ENCODE data around the gene PAK4. TPM values are rescaled to one million over a fixed set of nuclear protein-coding genes. Genes with fewer than 3 reads are reported as not detected.

Gene PAK4
- total and polyA plus RNA-seq, 10 of the 15 experiments (the other 5 are each of a cell fraction or from before 2014, with no cell fraction given): 0.08 to 19.3 (median 5.9) TPM

GRCh38 chr19:39145180-39145953, 19.8 kb downstream of the PAK4 start:
- DNase-seq (ENCODE audit: low read depth, low spot score) (no peak), ATAC-seq (no peak), FAIRE-seq (no peak)
- 58% methylated on average over 24 of the region's 26 CpGs for WGBS (ENCODE audit: insufficient coverage, insufficient replicate concordance, low lambda C conversion rate, missing lambda C conversion rate)
- H3K9me3 ChIP-seq (replicated peaks; ENCODE audit: control insufficient read depth, insufficient read depth, low read length): no peaks in the 10 kb centered on the region
- CTCF ChIA-PET: interaction anchor here (2.1 kb wide), 1 partner anchor 23 kb away, joined by 8 read pairs; no protein-coding TSS in a partner anchor
- H3K4me2 ChIP-seq (ENCODE audit: control insufficient read depth, insufficient read depth): no peak overlapping the region
- SMC1A ChIA-PET (ENCODE audit: uncharacterized antibody, unreplicated experiment): interaction anchor here (1.1 kb wide), 1 partner anchor 12 kb away, joined by 4 read pairs; no protein-coding TSS in a partner anchor
- no peaks in the 10 kb centered on the region for H4K20me1 ChIP-seq (ENCODE audit: control insufficient read depth, insufficient read depth)
- H3K36me3 ChIP-seq (ENCODE audit: control insufficient read depth in 2 of 2, insufficient read depth in 2 of 2, low read length in 1 of 2): peaks cover 0 to 4% of the 10 kb centered on the region in 2 experiments; a peak in 2 of 4 replicates
- no peak overlapping the region for H3K9ac ChIP-seq (ENCODE audit: control insufficient read depth, insufficient read depth, low read length)
- in situ Hi-C loops (cut with MboI) (no loop called here), intact Hi-C loops (cut with micrococcal nuclease; ENCODE audit: unreplicated experiment) (no loop called here)
- no peaks in the 10 kb centered on the region for H3K79me2 ChIP-seq (ENCODE audit: control insufficient read depth, insufficient read depth, low read length)
- no peak overlapping the region for H3K27ac ChIP-seq (ENCODE audit: control insufficient read depth, insufficient read depth)
- no peaks in the 10 kb centered on the region for H3K27me3 ChIP-seq (replicated peaks in 1 of 2; ENCODE audit: control insufficient read depth in 2 of 2, insufficient read depth in 2 of 2, low read length in 1 of 2)
- H2AFZ ChIP-seq (ENCODE audit: control insufficient read depth, low read depth, low read length): no peak overlapping the region
- no peak for TF ChIP-seq SKIL (IDR thresholded peaks at IDR 0.05; ENCODE audit: low read depth, poor library complexity, severe bottlenecking)
- TF ChIP-seq SP1 (IDR thresholded peaks at IDR 0.05; ENCODE audit: low read depth, low read length): no peak
- H3K4me3 ChIP-seq: no peak overlapping the region
- H3K4me1 ChIP-seq (ENCODE audit: control insufficient read depth, insufficient read depth, low read length): 0 out of 2 replicates have a peak, but pooled peaks cover 4% of the 10 kb centered on the region
- RAD21 ChIA-PET (ENCODE audit: unreplicated experiment): no interaction called here
- BruUV-seq (replicated peaks): no TSS peak
- POLR2A ChIA-PET: no interaction called here

GRCh38 chr19:39146091-39146490, 20.5 kb downstream of the PAK4 start:
- H3K4me2 ChIP-seq (ENCODE audit: control insufficient read depth, insufficient read depth): no peak overlapping the region
- ChIA-PET POLR2A (no interaction called here), SMC1A (ENCODE audit: uncharacterized antibody, unreplicated experiment) (interaction anchor here (0.6 kb wide), 1 partner anchor 72 kb away, joined by 3 read pairs; no protein-coding TSS in a partner anchor), CTCF (interaction anchor here (2.1 kb wide), 1 partner anchor 24 kb away, joined by 8 read pairs; no protein-coding TSS in a partner anchor), RAD21 (ENCODE audit: unreplicated experiment) (no interaction called here)
- ATAC-seq (no peak), FAIRE-seq (no peak), DNase-seq (ENCODE audit: low read depth, low spot score) (no peak)
- BruUV-seq (replicated peaks): no TSS peak
- H3K27me3 ChIP-seq (replicated peaks in 1 of 2; ENCODE audit: control insufficient read depth in 2 of 2, insufficient read depth in 2 of 2, low read length in 1 of 2): no peaks in the 10 kb centered on the region
- H3K9ac ChIP-seq (ENCODE audit: control insufficient read depth, insufficient read depth, low read length): no peak overlapping the region
- peaks cover 0 to 4% of the 10 kb centered on the region in 2 experiments; a peak in 2 of 4 replicates for H3K36me3 ChIP-seq (ENCODE audit: control insufficient read depth in 2 of 2, insufficient read depth in 2 of 2, low read length in 1 of 2)
- no peaks in the 10 kb centered on the region for H3K9me3 ChIP-seq (replicated peaks; ENCODE audit: control insufficient read depth, insufficient read depth, low read length)
- H3K79me2 ChIP-seq (ENCODE audit: control insufficient read depth, insufficient read depth, low read length): no peaks in the 10 kb centered on the region
- in situ Hi-C loops (cut with MboI): no loop called here
- H3K4me1 ChIP-seq (ENCODE audit: control insufficient read depth, insufficient read depth, low read length): 0 out of 2 replicates have a peak, but pooled peaks cover 4% of the 10 kb centered on the region
- H2AFZ ChIP-seq (ENCODE audit: control insufficient read depth, low read depth, low read length): no peak overlapping the region
- intact Hi-C loops (cut with micrococcal nuclease; ENCODE audit: unreplicated experiment): no loop called here
- no peak overlapping the region for H3K4me3 ChIP-seq
- no peak overlapping the region for H3K27ac ChIP-seq (ENCODE audit: control insufficient read depth, insufficient read depth)
- no peaks in the 10 kb centered on the region for H4K20me1 ChIP-seq (ENCODE audit: control insufficient read depth, insufficient read depth)
- 100% methylated on average over 1 of the region's 1 CpG for WGBS (ENCODE audit: insufficient coverage, insufficient replicate concordance, low lambda C conversion rate, missing lambda C conversion rate)
- no peak for TF ChIP-seq USF2 (IDR thresholded peaks at IDR 0.05; ENCODE audit: borderline replicate concordance, low read depth, low read length)
- TF ChIP-seq ZBTB11 (CRISPR knock-in tag; IDR thresholded peaks at IDR 0.05): no peak
- TF ChIP-seq ZNF384 (IDR thresholded peaks at IDR 0.05; ENCODE audit: borderline replicate concordance, low read depth, low read length): no peak
- TF ChIP-seq STAT1 (conservative IDR thresholded peaks at IDR 0.05): no peak
